T1000 (cell line): ENCODE measurements around the gene RSKR.
"Not testable (repeated sequence)": the region's sequence is repeated elsewhere in the genome, so short reads cannot be mapped to it uniquely, and the experiment has no call there.

Experiments
- DNase-seq: peaks from one replicate; lab custom pipeline; 2025; ENCODE audit warnings: mixed read lengths; lab: John Stamatoyannopoulos, UW

The RSKR gene, protein sequence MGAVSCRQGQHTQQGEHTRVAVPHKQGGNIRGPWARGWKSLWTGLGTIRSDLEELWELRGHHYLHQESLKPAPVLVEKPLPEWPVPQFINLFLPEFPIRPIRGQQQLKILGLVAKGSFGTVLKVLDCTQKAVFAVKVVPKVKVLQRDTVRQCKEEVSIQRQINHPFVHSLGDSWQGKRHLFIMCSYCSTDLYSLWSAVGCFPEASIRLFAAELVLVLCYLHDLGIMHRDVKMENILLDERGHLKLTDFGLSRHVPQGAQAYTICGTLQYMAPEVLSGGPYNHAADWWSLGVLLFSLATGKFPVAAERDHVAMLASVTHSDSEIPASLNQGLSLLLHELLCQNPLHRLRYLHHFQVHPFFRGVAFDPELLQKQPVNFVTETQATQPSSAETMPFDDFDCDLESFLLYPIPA

GRCh38 chr17:28613931-28614381 is at the start of gene RSKR:
TSS of gene RSKR (minus strand) at chr17:28614185. CDS start at chr17:28614161, 24 bp downstream.
- no peak for DNase-seq

DNA sequence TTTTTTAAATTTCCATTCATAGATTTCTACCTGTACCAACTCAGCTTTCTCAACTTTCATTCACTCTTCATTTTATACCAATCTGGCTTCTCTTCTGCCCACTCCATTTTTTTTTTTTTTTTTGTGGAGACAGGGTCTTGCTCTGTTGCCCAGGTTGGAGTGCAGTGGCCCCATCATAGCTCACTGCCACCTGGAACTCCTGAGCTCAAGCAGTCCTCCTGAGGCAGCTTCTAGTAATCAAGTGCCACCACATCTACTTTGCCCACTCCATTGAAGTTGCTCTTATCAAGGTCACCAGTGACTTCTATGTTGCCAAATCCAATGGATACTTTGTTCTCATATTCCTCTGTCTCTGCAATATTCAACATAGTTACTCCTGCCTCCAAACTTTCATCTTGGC is 49.7 kb upstream of the RSKR start:
- DNase-seq, result no peak

DNA sequence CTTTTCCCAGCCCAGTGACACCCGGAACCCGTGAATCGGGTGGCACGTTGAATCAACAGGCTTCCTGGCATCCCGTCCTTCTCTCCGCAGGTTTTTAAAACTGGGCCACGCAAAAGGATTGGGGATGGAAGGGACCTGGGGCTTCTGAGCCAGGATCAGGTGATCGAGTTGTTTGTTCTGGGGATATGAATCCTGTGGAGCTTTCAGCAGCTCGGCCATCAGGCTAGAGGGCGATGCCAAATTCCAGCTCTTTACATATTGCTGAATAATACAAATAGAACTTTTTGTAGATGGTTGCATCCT is 48.5 kb upstream of the RSKR start:
- DNase-seq, result no peak

DNA sequence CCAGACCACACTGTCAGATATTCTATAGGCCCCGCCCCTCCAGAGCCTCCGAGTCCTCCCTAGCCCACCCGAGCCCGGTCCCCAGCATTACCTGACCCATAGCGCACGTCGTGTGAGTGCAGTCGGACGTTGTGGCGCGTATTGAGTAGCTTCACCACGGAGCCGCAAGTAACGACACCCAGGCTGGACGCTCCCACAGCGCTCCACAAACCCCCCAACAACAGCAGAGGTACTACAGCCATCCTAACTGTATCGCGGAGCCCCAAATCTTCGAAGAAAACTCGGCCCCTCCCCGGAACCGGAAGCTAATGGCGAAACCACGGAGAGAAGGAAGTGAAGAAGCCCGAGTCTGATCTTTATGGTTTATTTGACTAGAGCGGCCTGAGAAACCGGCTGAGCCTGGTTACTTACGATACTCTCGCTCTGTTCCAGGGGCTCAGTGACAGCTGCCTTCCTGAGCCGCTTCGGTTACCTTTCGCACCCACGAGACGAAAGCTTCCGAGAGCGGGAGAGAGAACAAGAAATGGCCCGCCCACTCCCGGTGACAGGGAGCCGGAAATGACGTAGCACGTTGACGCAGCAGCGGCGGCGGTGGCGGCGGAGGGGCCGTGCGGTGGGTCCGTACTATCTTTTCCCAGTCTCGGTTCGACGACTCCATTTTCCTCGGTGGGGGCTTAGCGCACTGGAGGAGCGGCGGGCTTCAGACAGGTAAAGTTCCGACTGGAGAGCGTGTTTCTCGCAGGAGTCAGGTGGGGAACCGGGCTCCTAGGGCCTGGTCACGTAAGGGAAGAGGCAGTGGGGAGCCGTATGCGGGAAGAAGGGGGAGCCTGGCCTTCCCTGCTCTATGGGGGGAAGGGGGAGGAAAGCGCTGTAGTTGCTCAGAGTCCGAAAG is 47.9 kb upstream of the RSKR start, which contains the start of the genes SDF2 and SUPT6H:
Gene SDF2 (minus strand): TSS at position 272 of the 892 bp plus-strand sequence. CDS start 30 bp downstream, at position 242.
Gene SUPT6H (plus strand): TSS at position 571 of the 892 bp plus-strand sequence. CDS start 11,197 bp downstream, outside the sequence.
- peak; percentile 88 for DNase-seq

GRCh38 chr17:28659497-28659881 is 45.5 kb upstream of the RSKR start:
- DNase-seq, result not testable (repeated sequence)

GRCh38 chr17:28658766-28659496 is 44.9 kb upstream of the RSKR start:
- DNase-seq, result not testable (repeated sequence)

DNA sequence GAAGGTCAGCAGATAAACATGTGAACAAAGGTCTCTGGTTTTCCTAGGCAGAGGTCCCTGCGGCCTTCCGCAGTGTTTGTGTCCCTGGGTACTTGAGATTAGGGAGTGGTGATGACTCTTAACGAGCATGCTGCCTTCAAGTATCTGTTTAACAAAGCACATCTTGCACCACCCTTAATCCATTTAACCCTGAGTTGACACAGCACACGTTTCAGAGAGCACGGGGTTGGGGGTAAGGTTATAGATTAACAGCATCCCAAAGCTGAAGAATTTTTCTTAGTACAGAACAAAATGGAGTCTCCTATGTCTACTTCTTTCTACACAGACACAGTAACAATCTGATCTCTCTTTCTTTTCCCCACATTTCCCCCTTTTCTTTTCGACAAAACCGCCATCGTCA is 44.4 kb upstream of the RSKR start:
- not testable (repeated sequence) for DNase-seq

DNA sequence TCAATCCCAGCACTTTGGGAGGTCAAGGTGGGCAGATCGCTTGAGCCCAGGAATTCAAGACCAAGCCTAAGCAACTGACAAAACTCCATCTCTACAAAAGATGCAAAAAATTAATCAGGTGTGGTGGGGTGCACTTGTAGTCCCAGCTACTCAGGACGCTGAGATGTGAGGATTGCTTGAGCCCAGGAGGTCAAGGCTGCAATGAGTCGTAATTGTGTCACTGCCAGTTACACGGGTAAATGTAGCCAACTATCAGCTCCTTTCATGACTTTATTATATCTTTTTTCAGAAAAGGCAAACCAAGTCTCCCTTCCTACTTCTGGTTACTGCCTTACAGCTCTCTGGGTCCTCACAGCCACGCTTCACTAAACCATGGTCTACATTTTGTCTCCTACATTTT is 43.8 kb upstream of the RSKR start:
- DNase-seq, result no peak

- DNase-seq, result no peak
Observed at GRCh38 chr17:28655160-28655559, 41.2 kb upstream of the RSKR start.

DNA sequence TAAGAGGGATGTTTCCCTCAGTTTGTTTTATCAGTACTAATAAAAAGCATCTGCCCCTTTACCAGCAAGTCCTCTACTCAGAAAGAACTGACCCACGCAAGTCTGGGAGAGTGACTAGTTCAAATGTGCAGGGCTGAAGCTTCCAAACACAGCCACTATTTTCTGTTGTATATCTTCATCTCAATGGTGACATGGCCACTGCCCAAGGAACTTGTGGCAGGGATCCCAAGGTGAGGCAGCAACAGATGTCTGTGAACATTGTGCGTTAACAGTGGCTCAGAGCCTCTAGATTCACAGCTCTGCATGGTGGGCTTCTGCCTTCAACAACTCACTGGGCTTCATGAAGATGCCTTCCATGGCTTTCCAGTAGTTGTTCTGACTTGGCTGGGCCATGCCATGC is 34.7 kb upstream of the RSKR start:
- no peak for DNase-seq

DNA sequence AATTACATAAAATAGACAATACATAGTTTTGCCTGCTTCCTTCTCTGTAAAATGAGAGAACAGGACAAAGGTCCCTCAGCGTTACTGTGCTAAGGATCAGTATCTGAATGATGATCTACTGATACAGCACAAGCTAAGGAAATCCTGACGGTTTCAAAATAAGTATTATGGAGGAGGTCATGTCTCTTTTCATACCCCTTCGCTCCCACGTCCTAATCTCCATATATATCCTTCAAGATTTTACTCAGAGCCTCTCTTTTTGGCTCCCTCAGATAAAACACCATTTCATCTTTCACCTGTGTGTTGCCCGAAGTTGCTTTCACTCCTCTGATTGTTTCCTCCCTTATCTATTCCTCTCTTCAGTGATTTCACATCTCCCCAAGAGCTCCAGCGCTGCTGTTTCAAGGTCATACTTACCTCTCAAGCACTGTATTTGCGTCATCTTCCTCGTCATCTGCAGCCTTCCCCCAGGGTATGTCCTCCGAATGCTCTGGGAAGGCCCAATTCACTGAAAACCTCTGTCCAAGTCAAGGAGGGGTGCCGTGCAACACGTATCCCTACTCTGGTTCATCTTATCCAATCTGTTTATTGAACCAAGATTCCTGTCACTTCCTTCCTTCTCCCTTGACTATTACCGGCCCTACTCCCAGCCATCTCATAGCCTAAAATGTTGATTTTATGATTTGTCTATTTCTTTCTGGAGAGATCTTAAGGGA is 32.2 kb upstream of the RSKR start:
- DNase-seq, result no peak

DNA sequence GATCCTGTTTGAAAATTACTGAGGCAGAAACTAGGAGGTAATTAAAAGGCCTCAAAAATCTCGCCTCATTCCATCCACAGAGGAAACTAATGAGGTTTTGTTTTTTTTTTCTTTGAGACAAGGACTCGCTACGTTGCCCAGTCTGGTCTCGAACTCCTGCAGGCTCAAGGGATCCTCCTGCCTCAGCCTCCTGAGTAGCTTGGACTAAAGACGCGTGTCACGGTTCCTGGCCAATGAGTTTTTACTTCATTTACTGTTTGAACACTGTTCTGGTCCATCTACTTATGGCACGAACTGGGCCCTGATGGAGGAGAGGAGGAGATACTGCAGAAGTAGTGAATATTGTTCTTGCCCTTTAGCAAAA is 31.6 kb upstream of the RSKR start:
- no peak for DNase-seq

DNA sequence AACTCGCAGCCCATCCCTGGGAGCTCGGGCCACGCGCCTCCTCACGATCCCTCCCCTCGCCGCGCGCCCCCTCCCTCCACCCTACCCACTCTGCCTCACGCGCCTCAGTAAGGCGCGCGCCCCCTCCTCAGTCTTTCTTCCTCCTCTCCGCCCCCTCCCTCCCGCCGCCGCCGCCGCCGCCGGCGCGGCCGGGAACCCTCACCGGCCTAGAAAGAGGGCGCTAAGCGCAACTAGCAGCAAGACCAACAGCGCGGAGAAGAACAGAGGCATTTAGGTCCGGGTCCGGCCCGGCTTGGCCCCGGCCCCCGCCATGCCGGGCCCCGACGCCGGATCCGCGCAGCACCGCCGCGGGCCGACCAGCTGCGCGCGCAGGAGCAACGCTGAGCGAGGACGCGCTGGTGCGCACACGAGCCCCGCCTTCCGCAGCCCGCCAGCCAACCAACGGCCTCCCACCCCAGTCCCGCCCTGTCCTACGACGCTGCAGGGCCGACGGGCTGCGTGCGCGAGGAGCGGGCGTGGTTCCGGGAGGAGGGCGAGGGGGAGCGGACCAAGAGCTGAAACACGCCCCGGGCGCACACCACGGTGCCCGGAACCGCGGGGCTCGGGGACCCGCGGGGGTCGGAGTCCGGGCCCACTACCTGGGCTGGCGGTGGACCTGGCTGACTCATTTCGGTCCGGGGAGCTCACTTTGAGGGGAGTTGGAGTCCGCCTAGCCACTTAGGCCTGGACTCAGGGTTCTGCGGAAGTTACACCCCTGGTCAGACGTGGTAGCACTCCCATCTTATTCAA is 31.0 kb upstream of the RSKR start, which contains the start of gene BLTP2:
Gene BLTP2 (minus strand): TSS at position 372 of the 789 bp plus-strand sequence. CDS start 102 bp downstream, at position 270.
- DNase-seq, result peak; percentile 91

DNA sequence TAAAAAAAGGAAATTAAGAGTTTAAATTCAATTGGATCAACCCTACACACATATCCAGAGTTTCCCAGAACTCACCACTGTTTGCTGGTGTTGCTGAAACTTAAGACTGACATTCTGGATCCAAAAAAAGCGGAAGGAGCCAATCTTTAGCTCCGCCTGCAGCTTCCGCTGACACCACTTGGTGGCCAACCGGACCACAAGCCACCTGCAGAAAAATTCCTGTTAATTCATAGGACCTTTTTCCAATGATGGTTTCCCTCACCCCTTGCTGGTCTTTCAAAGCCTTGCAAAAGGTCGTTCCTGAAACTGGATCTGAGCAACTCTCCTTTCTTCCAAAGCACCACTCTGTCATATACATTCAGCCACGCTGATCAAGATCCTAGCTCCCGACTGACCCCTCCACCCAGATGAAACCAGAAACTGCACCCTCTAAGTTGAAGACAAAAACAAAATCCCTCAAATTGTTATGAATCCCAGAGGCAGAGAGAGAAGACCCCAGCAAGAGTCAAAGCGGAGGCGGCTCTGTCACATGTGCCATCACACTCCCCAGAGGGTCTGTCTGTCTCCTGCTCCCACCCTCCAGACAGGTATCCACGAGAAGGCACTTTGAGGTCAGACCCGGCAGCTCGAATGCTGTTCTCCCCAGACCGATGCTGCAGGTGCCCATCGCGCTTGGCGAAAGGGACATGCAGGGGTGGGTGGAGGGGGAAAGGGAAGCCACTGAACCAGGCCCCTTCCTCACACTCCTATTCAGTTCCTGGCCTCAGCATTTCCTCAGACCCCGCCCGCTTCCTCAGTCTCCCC is 30.2 kb upstream of the RSKR start:
- DNase-seq, result no peak

GRCh38 chr17:28641579-28641978 is 27.6 kb upstream of the RSKR start:
- no peak for DNase-seq

- DNase-seq, result no peak
Observed at GRCh38 chr17:28635506-28635905, 21.5 kb upstream of the RSKR start.

GRCh38 chr17:28634206-28634865 is 20.4 kb upstream of the RSKR start:
- DNase-seq, result no peak

DNA sequence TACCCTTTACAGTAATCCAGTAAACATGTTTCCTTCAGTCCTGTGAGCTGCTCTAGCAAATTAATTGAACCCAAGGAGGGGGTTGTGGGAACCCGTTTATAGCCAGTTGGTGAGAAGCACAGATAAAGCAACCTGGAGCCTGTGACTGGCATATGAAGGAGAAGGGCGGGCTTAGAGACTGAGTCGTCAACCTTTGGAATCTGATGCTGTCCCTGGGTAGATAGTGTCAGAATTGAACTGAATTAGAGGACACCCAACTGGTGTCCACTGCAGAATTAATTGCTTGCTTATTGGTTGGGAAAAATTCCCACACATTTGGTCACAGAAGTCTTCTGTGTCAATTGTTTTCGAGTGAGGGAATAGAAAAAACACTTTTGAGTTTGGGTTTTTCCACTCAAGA is 12.8 kb upstream of the RSKR start:
- no peak for DNase-seq

DNA sequence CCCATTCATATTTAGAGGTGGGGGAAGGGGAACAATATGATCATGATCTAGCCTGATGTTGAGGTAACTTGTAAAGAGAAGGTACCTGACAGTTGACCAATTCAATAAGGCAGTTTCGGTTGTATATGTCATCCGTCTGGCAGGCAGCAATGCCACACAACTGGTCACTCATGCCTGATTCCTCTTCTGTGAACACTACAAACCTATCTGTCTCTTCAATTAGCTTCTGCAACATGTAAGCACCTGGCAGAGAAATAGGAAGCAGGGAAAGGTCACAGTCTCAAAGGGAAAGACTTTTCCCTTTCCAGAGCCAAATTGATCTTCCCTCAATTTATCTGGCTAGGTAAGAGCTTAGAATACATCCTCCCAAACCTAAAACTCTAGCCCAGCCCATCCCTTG is 10.2 kb upstream of the RSKR start:
- no peak for DNase-seq
